ENCODE results near the gene SUN2. TPM values are rescaled to one million over a fixed set of nuclear protein-coding genes. Genes with fewer than 3 reads are reported as not detected.

SUN2 gene
- total and polyA plus RNA-seq, 8 donors, result 44.8 to 99.2 (median 76.4) TPM

DNA sequence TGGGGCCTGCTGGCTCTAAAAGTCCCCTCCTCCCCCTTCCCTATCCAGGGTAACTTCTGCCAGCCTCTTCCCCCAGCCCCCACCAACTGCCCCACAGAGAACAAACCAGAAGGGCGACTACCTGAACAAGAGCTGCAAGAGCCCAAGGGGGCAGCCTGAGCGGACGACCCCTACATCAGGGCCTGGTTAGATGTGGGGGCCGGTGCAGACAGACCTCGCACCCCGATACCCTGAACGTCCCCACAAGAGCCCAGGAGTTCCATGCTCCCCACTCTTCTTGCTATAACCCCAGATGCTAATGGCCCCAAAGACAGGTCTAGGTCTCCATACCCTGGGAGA, 20.7 kb downstream of the SUN2 start:
- FAIRE-seq, result no peak
- WGBS, 2 donors, result 90 to 93% methylated on average over 7 of the region's 7 CpGs
- Histone ChIP-seq H3K36me3 (peaks cover 8 to 57% (median 36%) of the 10 kb centered on the region in 3 donors), H3K9me3 (no peaks in the 10 kb centered on the region), H3K27me3 (no peaks in the 10 kb centered on the region), H3K4me1 (peaks cover 31 to 40% (median 37%) of the 10 kb centered on the region in 3 donors), H3K27ac (peak overlapping the region in 3 of 4 donors; percentile 50 to 87 (median 79)), H3K4me3 (no peak overlapping the region)
- ATAC-seq, result no peak
- intact Hi-C loops (cut with DNase I), result no loop called here
- peak in 2 of 6 donors; percentile 33 to 44 for DNase-seq
- TF ChIP-seq, protein P1, sequence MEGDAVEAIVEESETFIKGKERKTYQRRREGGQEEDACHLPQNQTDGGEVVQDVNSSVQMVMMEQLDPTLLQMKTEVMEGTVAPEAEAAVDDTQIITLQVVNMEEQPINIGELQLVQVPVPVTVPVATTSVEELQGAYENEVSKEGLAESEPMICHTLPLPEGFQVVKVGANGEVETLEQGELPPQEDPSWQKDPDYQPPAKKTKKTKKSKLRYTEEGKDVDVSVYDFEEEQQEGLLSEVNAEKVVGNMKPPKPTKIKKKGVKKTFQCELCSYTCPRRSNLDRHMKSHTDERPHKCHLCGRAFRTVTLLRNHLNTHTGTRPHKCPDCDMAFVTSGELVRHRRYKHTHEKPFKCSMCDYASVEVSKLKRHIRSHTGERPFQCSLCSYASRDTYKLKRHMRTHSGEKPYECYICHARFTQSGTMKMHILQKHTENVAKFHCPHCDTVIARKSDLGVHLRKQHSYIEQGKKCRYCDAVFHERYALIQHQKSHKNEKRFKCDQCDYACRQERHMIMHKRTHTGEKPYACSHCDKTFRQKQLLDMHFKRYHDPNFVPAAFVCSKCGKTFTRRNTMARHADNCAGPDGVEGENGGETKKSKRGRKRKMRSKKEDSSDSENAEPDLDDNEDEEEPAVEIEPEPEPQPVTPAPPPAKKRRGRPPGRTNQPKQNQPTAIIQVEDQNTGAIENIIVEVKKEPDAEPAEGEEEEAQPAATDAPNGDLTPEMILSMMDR (IDR thresholded peaks at IDR 0.05), result no peak

DNA sequence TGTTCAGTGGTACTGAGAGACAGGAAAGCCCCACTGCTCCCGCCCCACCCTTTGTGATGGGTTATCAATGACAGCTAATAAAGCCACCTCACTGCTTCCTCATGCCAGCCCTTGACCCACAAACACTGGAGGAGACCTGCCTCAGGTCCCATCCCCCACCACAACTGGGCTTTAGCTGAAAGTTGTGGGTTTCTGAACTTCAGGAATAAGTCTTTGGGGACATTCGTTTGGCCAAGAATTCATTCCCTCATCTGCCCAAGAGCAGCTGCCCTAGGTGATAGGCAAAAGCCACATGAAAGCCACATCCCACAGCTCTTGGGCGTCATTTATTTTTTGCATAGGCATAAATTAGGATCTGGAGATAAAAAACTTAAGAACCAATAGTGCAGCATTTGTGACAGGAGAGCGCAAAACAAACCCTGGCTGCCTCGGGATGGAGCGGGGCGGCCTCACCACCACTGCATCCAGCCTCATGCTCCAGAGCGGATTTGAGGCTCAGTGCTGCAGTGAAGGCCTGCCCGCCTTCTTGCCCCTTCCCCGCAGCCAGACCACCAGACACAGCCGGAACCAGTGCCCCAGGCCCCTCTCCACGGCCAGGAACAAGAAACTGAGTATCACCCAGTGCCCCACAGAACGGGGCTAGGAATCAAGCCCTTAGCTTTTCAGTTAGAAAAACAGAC, 21.2 kb downstream of the SUN2 start:
- Histone ChIP-seq H3K36me3 (peaks cover 6 to 57% (median 35%) of the 10 kb centered on the region in 3 donors), H3K27ac (peak overlapping the region; percentile 79 to 89 (median 86)), H3K9me3 (no peaks in the 10 kb centered on the region), H3K4me3 (no peak overlapping the region), H3K27me3 (no peaks in the 10 kb centered on the region), H3K4me1 (peaks cover 31 to 40% (median 37%) of the 10 kb centered on the region in 3 donors)
- FAIRE-seq, result no peak
- no peak for ATAC-seq
- intact Hi-C loops (cut with DNase I), result no loop called here
- DNase-seq, result peak in 3 of 6 donors; percentile 46 to 51 (median 49)
- 83 to 84% methylated on average over 13 of the region's 13 CpGs for WGBS, 2 donors
- TF ChIP-seq, protein P1 (IDR thresholded peaks at IDR 0.05), result no peak

DNA sequence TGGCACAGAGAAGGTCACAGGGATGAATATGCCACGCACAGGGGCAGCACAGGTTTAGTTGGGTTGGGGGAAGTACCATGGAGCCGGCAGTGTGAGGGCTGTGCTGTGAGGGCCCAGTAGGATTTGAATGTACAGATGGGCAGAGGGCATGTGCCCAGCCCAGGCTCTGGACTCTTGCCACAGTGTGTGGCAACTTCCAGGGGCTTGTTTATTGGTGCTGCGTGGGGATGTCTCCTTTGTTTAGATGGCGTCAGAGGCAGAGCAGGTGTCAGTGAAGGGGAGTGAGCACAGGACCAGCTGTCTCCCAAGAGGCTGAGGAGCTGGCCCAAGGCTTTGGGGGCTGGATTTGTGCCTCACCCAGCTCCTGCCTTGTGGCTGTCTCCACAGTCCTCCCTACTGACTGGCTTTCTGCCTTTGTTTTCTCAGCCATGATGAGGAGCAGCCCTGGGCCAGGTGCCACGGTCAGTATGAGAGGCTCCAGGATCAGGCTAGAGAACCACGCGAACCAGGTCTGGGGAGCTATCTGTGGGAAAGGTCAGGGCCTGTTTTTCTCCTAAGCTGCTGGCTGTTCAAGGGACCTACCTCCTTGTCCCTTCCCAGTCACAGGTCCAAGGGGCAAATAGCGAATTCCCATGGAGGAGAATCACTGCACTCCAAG, 21.9 kb downstream of the SUN2 start:
- intact Hi-C loops (cut with DNase I), result no loop called here
- ATAC-seq, result peak; percentile 38 to 57 (median 52)
- TF ChIP-seq, protein P1 (IDR thresholded peaks at IDR 0.05), result no peak
- Histone ChIP-seq H3K36me3 (peaks cover 9 to 57% (median 35%) of the 10 kb centered on the region in 3 donors), H3K4me1 (peaks cover 31 to 40% (median 37%) of the 10 kb centered on the region in 3 donors), H3K27me3 (no peaks in the 10 kb centered on the region), H3K4me3 (no peak overlapping the region), H3K27ac (peak overlapping the region; percentile 79 to 89 (median 86)), H3K9me3 (no peaks in the 10 kb centered on the region)
- peak; percentile 67 to 85 (median 77) for DNase-seq
- WGBS, 2 donors, result 20 to 21% methylated on average over 8 of the region's 8 CpGs
- no peak for FAIRE-seq

DNA sequence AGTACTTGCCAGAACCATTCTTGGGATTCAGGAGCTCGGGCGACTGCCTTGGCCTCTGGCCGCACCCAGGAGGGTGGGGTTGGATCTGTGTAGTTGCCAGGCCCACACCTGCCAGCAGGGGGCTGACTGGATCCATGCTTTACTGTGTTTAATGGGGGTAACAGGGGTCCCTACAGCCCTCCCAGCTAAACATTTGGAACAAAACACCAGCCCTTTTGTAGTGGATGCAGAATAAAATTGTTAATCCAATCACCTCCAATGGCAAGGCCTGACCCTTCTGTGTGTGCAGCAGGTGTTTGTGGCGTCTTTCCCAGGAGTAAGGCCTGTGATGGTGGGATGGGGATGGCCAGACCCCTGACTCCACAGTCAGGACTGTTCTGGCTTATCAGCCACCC, 22.5 kb downstream of the SUN2 start:
- DNase-seq (peak in 5 of 6 donors; percentile 61 to 80 (median 69)), ATAC-seq (peak; percentile 47 to 68 (median 58)), FAIRE-seq (no peak)
- H3K4me1 ChIP-seq, result peaks cover 31 to 40% (median 37%) of the 10 kb centered on the region in 3 donors
- intact Hi-C loops (cut with DNase I), result no loop called here
- no peak overlapping the region for H3K4me3 ChIP-seq
- H3K36me3 ChIP-seq, result peaks cover 9 to 57% (median 32%) of the 10 kb centered on the region in 3 donors
- peak overlapping the region; percentile 79 to 89 (median 86) for H3K27ac ChIP-seq
- TF ChIP-seq, protein P1 (IDR thresholded peaks at IDR 0.05), result peak; percentile 39 to 63 (median 52)
- no peaks in the 10 kb centered on the region for H3K9me3 ChIP-seq
- no peaks in the 10 kb centered on the region for H3K27me3 ChIP-seq
- 19 to 21% methylated on average over 4 of the region's 4 CpGs for WGBS, 2 donors

All from pancreas (tissue), 10 donors.